ENCODE data around the gene NEURL1.
"Not testable (repeated sequence)": the region's sequence is repeated elsewhere in the genome, so short reads cannot be mapped to it uniquely, and the experiment has no call there.

Gene NEURL1

DNA sequence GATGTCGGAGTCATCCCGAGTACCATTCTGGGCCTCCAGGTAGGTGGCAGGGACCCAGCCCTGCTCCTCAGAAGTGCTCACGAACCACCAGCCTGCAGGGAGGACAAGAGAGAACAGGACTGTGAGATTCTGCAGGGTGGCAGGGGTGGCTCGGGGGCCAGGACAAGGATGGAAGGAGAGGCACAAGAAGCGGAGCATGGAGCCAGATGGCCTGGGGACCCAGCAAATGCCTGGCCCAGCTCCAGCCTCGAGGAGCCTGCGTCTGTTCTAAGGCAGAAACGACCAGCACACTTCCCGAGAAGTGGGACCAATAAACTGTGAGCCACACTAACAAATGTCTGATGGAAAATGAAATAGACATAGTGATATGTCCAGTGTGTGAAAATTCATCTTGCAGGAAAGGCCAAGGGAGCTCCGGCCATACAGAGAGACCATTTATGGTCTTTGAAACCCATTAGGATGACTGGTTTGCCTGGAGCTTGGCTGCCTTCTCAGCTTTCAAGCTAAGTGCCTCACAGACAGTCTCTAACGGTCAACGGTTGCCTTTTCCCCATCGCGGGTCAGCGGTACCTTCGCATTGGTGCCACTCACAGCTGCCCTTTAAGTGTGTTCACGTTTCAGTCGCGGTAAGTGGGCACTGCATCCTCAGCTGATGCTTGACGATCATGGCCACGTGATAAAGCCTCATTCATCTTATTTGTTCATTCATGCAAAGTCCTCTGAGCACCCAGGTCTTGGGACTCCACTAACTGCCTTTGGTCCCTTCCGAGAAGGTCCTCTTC, 133.8 kb downstream of the NEURL1 start:
- DNase-seq, result no peak

DNA sequence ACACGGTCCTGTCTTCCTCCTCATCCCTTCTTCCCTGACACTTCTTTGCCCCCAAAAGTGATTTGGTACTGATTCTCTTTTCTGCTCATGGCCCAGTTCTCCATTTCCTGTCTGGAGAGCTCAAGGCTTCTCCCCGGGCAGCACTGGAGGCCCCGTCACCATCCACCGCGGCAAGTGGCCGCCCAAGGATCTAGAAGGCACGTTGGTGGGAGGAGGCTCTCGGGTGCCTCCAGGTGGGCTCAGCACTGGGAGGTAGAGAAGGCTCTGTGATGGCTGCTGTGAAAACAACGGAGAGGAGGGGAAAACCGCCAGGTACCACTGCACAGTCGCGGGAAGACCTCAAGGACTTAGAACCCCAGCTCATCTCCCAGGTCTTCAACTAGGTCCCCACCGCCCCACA, 134.4 kb downstream of the NEURL1 start:
- no peak for DNase-seq

- no peak for DNase-seq
Observed at GRCh38 chr10:103629581-103629980, 136.1 kb downstream of the NEURL1 start.

DNA sequence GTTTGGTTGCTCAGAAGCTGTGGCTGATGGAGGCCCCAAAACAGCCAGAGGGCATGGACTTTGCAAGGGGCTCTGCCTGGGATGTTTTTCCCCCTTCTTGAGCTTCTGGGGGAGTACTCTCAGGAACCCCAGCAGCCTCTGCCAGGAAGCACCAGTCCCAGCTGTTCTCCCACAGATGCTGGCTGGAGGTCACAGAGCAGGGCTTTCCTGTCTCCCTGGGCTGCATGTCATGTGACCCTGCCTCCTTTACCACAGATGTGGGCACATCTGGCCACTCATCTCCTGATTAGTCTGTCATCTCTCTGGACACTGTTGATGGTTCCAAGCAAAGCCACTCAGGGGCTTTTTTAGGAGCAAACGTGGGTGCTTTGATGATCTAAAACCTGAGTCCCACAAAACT, 136.7 kb downstream of the NEURL1 start:
- no peak for DNase-seq

DNA sequence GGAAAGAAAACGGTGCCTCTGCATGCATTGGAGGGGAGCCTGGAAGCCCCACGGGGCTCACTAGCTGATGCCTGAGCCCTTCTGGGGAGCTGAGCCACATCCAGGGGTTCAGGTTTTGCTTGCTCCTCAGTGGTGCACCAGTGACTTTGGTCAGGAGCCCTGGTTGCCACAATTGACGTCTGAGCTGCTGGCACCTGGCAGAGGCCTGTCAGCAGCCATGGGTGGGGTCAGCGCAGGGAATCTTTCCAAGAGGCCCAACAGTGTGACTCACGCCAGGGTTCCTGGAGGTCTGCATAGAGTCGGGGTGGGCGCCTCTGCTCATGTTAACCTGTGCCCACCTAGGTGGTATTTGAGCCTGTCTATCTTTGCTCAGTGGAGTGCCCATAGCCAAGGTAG, 138.7 kb downstream of the NEURL1 start:
- DNase-seq, result no peak

GRCh38 chr10:103632871-103633270, 139.4 kb downstream of the NEURL1 start:
- DNase-seq, result not testable (repeated sequence)

DNA sequence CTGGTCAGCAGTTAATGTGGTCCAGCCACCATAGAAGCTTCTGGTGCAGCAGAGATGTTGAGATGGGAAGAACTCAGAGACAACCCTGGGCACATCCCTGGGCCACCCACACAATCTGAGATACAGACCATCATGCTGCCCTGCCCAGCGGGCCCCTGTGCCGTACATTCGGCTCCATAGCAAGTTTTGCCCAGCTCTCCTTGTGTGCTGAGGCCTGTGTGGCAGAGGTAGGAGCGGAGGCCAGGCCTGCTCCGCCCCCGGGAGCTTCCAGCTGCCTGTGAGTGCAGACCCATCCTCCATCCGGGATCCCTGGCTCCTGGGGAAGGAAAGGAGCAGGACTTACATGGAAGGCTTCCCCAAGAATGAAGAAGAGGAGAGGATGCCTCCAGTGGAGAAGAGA, 140.3 kb downstream of the NEURL1 start:
- DNase-seq, result no peak

DNA sequence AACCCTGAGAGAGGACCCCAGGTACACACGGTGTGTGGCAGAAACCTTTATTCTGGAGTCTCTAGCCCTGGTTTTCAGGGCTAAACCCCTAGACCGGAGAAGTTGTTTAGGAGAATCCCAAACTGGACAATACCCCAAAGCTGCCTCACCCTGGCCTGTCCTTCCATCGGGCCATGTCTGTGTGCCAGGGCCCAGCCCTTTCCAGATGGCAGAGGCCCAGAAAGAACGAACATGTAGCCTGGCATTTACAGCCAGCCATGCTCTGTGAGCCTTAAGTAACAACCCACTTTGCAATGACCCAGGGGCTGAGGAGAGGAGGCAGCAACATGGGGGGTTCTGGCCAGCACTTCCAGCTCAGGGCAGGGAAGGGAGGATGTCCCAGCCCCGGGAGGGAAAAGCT, 142.1 kb downstream of the NEURL1 start:
- DNase-seq, result no peak

GRCh38 chr10:103636492-103636891, 143.0 kb downstream of the NEURL1 start:
- DNase-seq, result no peak

GRCh38 chr10:103637011-103637410, 143.5 kb downstream of the NEURL1 start:
- DNase-seq, result no peak

GRCh38 chr10:103637927-103638557, 144.5 kb downstream of the NEURL1 start:
- no peak for DNase-seq

GRCh38 chr10:103638948-103639347, 145.4 kb downstream of the NEURL1 start:
- no peak for DNase-seq

- no peak for DNase-seq
Observed at GRCh38 chr10:103640436-103641181, 147.1 kb downstream of the NEURL1 start.

DNA sequence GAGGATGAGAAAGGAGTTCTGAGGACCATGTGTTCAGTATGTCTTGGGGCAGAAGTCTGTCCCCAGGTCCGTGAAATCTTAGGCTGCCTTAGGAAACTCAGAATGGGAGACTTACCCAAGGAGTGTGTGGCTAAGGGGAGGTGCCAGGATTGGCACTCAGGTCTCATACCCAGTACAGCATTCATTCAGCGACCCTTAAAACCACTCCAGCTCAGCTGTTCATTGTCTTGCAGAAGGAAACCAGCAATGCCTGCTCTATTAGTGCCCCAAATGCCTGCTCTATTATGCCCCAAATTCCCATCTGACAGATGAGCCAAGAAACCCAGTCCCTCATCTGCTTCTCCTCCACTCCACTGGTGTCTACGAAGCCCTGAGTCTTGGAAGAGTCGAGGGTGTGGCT, 147.8 kb downstream of the NEURL1 start:
- DNase-seq, result no peak
